CD4-positive, alpha-beta T cell (primary cell): ENCODE measurements around the gene NPW. TPM values are rescaled to one million over a fixed set of nuclear protein-coding genes. Genes with fewer than 3 reads are reported as not detected.

ENCODE experiments used
- ATAC-seq: fragments of 200-7000 bp; cut with Tn5 transposase; one replicate; pipeline ENCODE4 v1.10.0; 2022; ENCODE audit warnings: mild to moderate bottlenecking; ENCODE audit not compliant: poor library complexity
- CTCF ChIA-PET: fragments of 350-600 bp; sonication (Branson Sonifier 250); formaldehyde crosslinking; loops from one replicate; lab custom pipeline; 2021; ENCODE audit warnings: antibody characterized with exemption, inconsistent platforms; lab: Charles Lee
- POLR2A ChIA-PET: fragments of 350-600 bp; sonication (Branson Sonifier 250); formaldehyde crosslinking; loops from one replicate; lab custom pipeline; 2021; ENCODE audit warnings: antibody characterized with exemption, inconsistent platforms; lab: Charles Lee
- DNase-seq, 14 experiments: peaks; one replicate each; pipeline ENCODE4 v3.0.0-alpha.2; 2013 to 2020; ENCODE audit warnings: mixed read lengths in 2 of 14
- H3K27ac ChIP-seq, 2 donors: one replicate each; pipeline versions ENCODE4 v1.5.1 to v1.7.0; 2013; ENCODE audit warnings: low read length in 2 of 2, low read depth in 1 of 2, mild to moderate bottlenecking in 1 of 2
- H3K27me3 ChIP-seq, 2 experiments: 1 replicate in 1 of 2; 2 replicates in 1 of 2; pipeline versions ENCODE4 v1.6.1 to v1.7.0; 2013; ENCODE audit warnings: low read length in 2 of 2, control low read depth in 1 of 2, mild to moderate bottlenecking in 1 of 2, moderate library complexity in 1 of 2; ENCODE audit not compliant: insufficient read depth in 2 of 2, control insufficient read depth in 1 of 2
- H3K36me3 ChIP-seq: one replicate; pipeline ENCODE4 v1.6.1; 2013; ENCODE audit warnings: low read length, control low read depth; ENCODE audit not compliant: insufficient read depth
- H3K4me1 ChIP-seq: one replicate; pipeline ENCODE4 v1.6.1; 2013; ENCODE audit warnings: low read length, control low read depth; ENCODE audit not compliant: insufficient read depth
- H3K4me3 ChIP-seq: one replicate; pipeline ENCODE4 v1.5.1; 2013; ENCODE audit warnings: mild to moderate bottlenecking, low read length, moderate library complexity
- H3K9me3 ChIP-seq, 2 experiments: 1 replicate in 1 of 2; 2 replicates in 1 of 2; pipeline versions ENCODE4 v1.6.1 to v1.7.0; 2013; ENCODE audit warnings: low read length in 2 of 2, mild to moderate bottlenecking in 2 of 2, control low read depth in 1 of 2, moderate library complexity in 1 of 2; ENCODE audit not compliant: control insufficient read depth in 1 of 2, insufficient read depth in 1 of 2
- H3K27ac Mint-ChIP-seq: one replicate; pipeline ENCODE4 v1.8.0; 2020; ENCODE audit warnings: mixed read lengths
- H3K27me3 Mint-ChIP-seq: one replicate; pipeline ENCODE4 v1.8.0; 2021; ENCODE audit warnings: mixed read lengths
- H3K36me3 Mint-ChIP-seq: one replicate; pipeline ENCODE4 v1.8.0; 2021; ENCODE audit warnings: low read depth, mixed read lengths
- H3K4me1 Mint-ChIP-seq: one replicate; pipeline ENCODE4 v1.8.0; 2021; ENCODE audit warnings: low read depth, mixed read lengths
- H3K4me3 Mint-ChIP-seq: one replicate; pipeline ENCODE4 v1.8.0; 2020; ENCODE audit warnings: mild to moderate bottlenecking, mixed read lengths
- H3K9me3 Mint-ChIP-seq: one replicate; pipeline ENCODE4 v1.8.0; 2020; ENCODE audit warnings: mixed read lengths
- CTCF ChIP-seq: fragments of 200-600 bp; IDR thresholded peaks from one replicate; pipeline ENCODE4 v1.8.0; 2022; ENCODE audit warnings: antibody characterized with exemption, mild to moderate bottlenecking
- intact Hi-C, 2 experiments: fragments of 100-400 bp; cut with DNase I in 1 of 2; cut with micrococcal nuclease in 1 of 2; formaldehyde crosslinking; loops; one replicate each; pipeline versions ENCODE4 v1.15.1 to v1.9.0; 2023 to 2025; cut with DNase I, micrococcal nuclease
- total RNA-seq, 174 experiments: library from RNA in 2 of 174; stranded (reverse) in 2 of 174; gene quantifications; one replicate each; pipeline ENCODE4 v1.2.3 and lab custom pipeline; 2021 to 2026

The NPW gene
- total RNA-seq, 2 experiments from 2014 or later = 0.80 TPM; not detected in 1

GRCh38 chr16:2005646-2006045 lies 13.9 kb upstream of the NPW start:
- no peaks in the 10 kb centered on the region for H3K27me3 Mint-ChIP-seq
- peaks cover 40% of the 10 kb centered on the region for H3K4me1 Mint-ChIP-seq
- ChIA-PET POLR2A (interaction anchor here (2.2 kb wide), 1 partner anchor 21 kb away, joined by 7 read pairs; the partner anchor contains the start of gene GFER), CTCF (interaction anchor here (1.8 kb wide), 1 partner anchor 135 kb away, joined by 13 read pairs; no protein-coding TSS in a partner anchor)
- peaks cover 68% of the 10 kb centered on the region for H3K4me1 ChIP-seq
- H3K36me3 ChIP-seq = peaks cover 43% of the 10 kb centered on the region
- no peaks in the 10 kb centered on the region for H3K9me3 ChIP-seq
- TF ChIP-seq CTCF = no peak
- H3K4me3 Mint-ChIP-seq = peak overlapping the region; percentile 72
- DNase-seq (no peak), ATAC-seq (no peak)
- intact Hi-C loops = loop anchor here in 1 of 2 experiments (5.0 kb wide), 2 partner anchors 33 to 42 kb away; partner anchors contain the start of genes NTHL1, TBL3 and TSC2
- peak overlapping the region; percentile 71 for H3K27ac Mint-ChIP-seq
- no peak overlapping the region for H3K4me3 ChIP-seq
- peaks cover 23% of the 10 kb centered on the region for H3K36me3 Mint-ChIP-seq
- no peak overlapping the region for H3K27ac ChIP-seq
- H3K9me3 Mint-ChIP-seq = no peaks in the 10 kb centered on the region
- no peaks in the 10 kb centered on the region for H3K27me3 ChIP-seq

GRCh38 chr16:2006317-2006716 lies 13.3 kb upstream of the NPW start:
- H3K9me3 ChIP-seq = no peaks in the 10 kb centered on the region
- peaks cover 36% of the 10 kb centered on the region for H3K36me3 ChIP-seq
- DNase-seq = no peak
- H3K27ac ChIP-seq = no peak overlapping the region
- no peak for ATAC-seq
- no peaks in the 10 kb centered on the region for H3K27me3 ChIP-seq
- POLR2A ChIA-PET = interaction anchor here (0.6 kb wide), 1 partner anchor 149 kb away, joined by 3 read pairs; the partner anchor contains the start of gene TRAF7
- CTCF ChIA-PET = interaction anchor here (0.6 kb wide), 1 partner anchor 62 kb away, joined by 4 read pairs; no protein-coding TSS in a partner anchor
- Mint-ChIP-seq H3K36me3 (peaks cover 16% of the 10 kb centered on the region), H3K4me1 (peaks cover 40% of the 10 kb centered on the region), H3K27ac (peak overlapping the region; percentile 71), H3K4me3 (peak overlapping the region; percentile 72), H3K9me3 (no peaks in the 10 kb centered on the region), H3K27me3 (no peaks in the 10 kb centered on the region)
- H3K4me1 ChIP-seq = peaks cover 70% of the 10 kb centered on the region
- intact Hi-C loops = loop anchor here in 1 of 2 experiments (5.0 kb wide), 2 partner anchors 34 to 41 kb away; partner anchors contain the start of genes NTHL1, TBL3 and TSC2
- TF ChIP-seq CTCF = no peak
- H3K4me3 ChIP-seq = no peak overlapping the region

DNA sequence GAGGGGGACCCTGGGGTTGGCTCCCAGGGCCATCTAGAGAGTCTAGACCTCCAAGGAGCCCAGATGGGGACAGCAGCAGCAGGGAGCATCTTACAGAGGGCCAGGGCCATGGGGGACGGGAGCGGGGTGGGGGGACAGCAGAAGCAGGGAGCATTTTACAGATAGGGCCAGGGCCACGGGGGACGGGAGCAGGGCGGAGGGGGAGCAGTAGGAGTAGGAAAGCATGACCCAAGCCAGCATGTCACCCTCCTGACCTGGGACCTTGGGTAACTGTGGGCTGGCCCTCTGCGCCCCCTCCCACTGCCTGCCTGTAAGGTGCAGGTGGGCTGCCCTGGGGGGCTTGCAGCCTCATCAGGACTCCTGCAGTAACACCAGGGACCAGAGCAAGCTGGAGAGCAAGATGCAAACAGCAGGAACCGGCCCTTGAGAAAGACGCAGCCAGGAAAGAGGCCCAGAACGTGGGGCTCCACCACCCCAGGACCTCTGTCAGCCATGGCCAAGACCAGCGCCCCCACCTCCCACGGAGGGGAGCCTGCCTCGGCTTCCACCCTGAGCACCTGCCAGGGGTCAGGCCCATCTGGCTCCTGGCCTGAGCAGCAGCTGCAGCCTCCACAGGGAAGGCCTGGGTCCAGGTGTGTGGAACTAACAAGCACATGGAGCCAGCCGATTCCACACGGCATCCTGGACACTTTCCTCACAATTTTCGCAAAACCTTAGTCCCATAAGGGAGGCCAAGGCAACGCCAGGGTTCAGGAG lies 12.3 kb upstream of the NPW start:
- CTCF ChIA-PET = no interaction called here
- Histone ChIP-seq H3K4me1 (peaks cover 70% of the 10 kb centered on the region), H3K27ac (no peak overlapping the region), H3K36me3 (peaks cover 27% of the 10 kb centered on the region), H3K4me3 (no peak overlapping the region), H3K9me3 (no peaks in the 10 kb centered on the region), H3K27me3 (no peaks in the 10 kb centered on the region)
- peak overlapping the region; percentile 93 for H3K4me3 Mint-ChIP-seq
- POLR2A ChIA-PET = interaction anchor here (5.5 kb wide), 1 partner anchor 148 kb away, joined by 30 read pairs; the partner anchor contains the start of gene TRAF7
- H3K9me3 Mint-ChIP-seq = no peaks in the 10 kb centered on the region
- DNase-seq = no peak
- H3K27ac Mint-ChIP-seq = peak overlapping the region; percentile 88
- no peak for ATAC-seq
- H3K4me1 Mint-ChIP-seq = peaks cover 40% of the 10 kb centered on the region
- no peaks in the 10 kb centered on the region for H3K27me3 Mint-ChIP-seq
- intact Hi-C loops = loop anchor here in 1 of 2 experiments (5.0 kb wide), 2 partner anchors 35 to 40 kb away; partner anchors contain the start of genes NTHL1, TBL3 and TSC2
- peaks cover 10% of the 10 kb centered on the region for H3K36me3 Mint-ChIP-seq
- no peak for TF ChIP-seq CTCF
